T47D (cell line): ENCODE results near the gene EPS8L2.

Experiments
- DNase-seq, 2 experiments: peaks; one replicate each; pipeline versions ENCODE4 v3.0.0 to v3.0.0-alpha.2; 2011 to 2012; ENCODE audit warnings: low read depth in 1 of 2, low spot score in 1 of 2
- JUND ChIP-seq: IDR thresholded peaks from 2 replicates; pipeline ENCODE4 v1.6.1; 2012; ENCODE audit warnings: low read depth
- in situ Hi-C: cut with HindIII; loops from 2 replicates; pipeline ENCODE4 v1.10.0; 2016; ENCODE audit warnings: low sequenced_read_pairs, low pct_unique_long_range_greater_than_20kb

The EPS8L2 gene

GRCh38 chr11:692824-693414, 13.1 kb upstream of the EPS8L2 start:
- in situ Hi-C loops: no loop called here
- DNase-seq: no peak
- TF ChIP-seq JUND: no peak

DNA sequence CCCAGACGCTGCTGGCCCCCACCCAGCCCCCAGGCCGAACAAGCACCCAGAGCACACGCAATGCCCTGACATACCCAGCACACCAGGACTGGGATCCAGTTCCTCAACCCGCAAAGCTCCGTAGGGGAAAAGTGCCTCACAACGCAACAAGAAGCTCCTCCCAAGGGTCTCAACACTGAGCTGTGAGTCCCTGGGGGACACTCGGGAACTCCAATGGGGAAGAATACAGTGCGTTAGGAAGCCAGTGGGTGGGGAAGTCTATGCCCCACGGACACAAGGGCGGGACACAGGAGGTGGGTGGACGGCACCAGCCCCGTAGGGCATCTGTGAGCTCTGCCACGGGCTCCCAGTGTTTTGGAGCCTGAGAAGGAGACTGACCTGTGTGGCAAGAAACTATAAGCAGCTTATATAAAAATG, 12.6 kb upstream of the EPS8L2 start:
- peak in 1 of 2 experiments; percentile 54 for DNase-seq
- in situ Hi-C loops: no loop called here
- TF ChIP-seq JUND: no peak

- in situ Hi-C loops: no loop called here
- no peak for DNase-seq
- TF ChIP-seq JUND: no peak
Measured at GRCh38 chr11:693887-694562, 12.0 kb upstream of the EPS8L2 start.

DNA sequence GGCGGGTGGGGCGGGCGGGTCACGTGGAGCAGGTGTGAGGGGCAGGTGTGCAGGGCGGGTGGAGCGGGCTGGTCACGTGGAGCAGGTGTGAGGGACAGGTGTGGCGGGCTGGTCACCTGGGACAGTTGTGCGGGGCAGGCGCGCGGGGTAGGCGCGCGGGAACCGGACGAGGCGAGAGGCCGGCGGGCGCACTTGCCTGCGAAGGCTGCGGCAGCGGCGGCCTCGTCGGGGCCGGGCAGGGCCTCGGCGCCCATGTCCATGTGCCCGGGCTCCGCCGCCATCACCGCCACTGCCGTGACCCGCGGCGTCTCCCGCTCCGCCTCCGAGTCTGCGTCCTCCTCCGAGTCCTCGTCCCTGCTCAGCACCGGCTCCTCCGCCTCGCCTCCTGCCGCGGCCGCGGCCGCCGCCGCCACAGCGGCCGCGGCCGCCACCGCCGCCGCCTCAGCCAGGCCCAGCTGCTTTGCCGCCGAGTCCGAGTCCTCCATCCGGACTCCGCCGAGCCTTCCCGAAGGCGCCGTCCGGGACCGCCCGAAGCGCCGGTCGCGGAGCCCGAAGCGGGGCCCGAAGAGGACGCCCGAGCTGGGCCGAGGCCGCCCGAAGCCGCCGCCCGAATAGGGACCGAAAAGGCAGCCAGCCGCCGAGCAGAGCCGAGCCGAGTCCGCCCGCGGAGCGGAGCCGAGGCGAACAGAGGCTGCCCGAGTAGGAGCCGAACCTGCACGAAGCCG, 11.3 kb upstream of the EPS8L2 start, which contains the start of gene DEAF1:
Gene DEAF1, minus strand, starts transcription at position 660 of the 725 bp plus-strand sequence. Its CDS starts 175 bp downstream, at position 485.
- in situ Hi-C loops: no loop called here

DNA sequence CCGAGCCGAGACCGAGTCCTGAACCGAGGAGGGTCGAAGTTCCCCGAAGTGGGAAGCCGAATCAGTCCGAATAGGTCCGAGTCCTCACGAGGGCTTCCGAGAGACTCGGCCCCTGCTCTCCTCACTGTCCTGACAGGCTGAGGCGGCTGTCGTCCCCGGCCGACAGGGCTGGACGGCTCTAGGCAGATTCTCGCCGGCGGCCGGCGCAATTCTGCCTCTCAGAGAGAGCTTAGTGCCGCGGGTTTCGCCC, 10.8 kb upstream of the EPS8L2 start:
- no peak for DNase-seq
- in situ Hi-C loops: no loop called here
- TF ChIP-seq JUND: no peak

More for the DNA sequence above, 11.3 kb upstream of the EPS8L2 start, which contains the start of gene DEAF1:
- no peak for TF ChIP-seq JUND
- peak in 1 of 2 experiments; percentile 96 for DNase-seq

DNA sequence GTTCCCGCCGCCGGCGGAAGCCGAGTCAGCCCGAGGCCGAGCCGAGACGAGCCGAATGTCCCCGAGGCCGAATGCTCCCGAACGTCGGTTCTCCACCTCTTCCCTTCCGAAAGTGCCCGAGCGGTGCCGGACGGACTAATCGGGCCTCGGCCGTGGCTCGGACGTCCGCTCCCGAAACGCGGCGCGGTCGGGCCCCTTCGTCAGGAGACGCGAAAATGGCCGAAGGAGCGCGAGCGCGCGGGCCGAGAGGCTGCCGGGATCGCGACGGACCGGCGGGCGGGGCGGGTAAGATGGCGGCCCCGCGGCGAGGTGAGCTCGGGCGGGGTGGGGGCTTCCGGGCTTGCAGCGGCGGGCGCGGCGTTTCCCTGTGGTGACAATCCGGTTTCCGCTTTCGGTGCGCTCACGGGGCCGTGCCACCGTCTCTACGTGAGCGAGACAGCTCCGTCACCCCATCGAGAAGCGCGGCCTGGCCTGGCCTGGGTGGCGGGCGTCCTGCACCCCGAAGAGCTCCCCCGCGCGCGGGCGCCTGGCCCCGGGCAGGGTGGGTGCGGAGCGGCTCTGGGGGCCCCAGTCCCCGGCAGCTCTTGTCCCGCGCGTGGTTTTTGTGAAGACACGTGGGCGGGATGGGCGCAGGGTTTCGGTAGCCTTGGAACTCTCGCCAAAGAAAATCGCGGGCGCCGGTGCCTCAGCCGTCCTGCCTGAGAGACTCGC, 10.3 kb upstream of the EPS8L2 start, which contains the start of gene TMEM80:
Gene TMEM80, plus strand, starts transcription at position 279 of the 711 bp plus-strand sequence. Its CDS starts 12 bp downstream, at position 291.
- in situ Hi-C loops: no loop called here
- no peak for TF ChIP-seq JUND
- peak in 1 of 2 experiments; percentile 97 for DNase-seq

GRCh38 chr11:696955-697491, 9.0 kb upstream of the EPS8L2 start:
- in situ Hi-C loops: no loop called here
- TF ChIP-seq JUND: no peak
- DNase-seq: no peak

GRCh38 chr11:697811-698311, 8.2 kb upstream of the EPS8L2 start:
- in situ Hi-C loops: no loop called here
- no peak for TF ChIP-seq JUND
- no peak for DNase-seq

GRCh38 chr11:698493-699115, 7.4 kb upstream of the EPS8L2 start:
- in situ Hi-C loops: no loop called here
- no peak for TF ChIP-seq JUND
- no peak for DNase-seq

DNA sequence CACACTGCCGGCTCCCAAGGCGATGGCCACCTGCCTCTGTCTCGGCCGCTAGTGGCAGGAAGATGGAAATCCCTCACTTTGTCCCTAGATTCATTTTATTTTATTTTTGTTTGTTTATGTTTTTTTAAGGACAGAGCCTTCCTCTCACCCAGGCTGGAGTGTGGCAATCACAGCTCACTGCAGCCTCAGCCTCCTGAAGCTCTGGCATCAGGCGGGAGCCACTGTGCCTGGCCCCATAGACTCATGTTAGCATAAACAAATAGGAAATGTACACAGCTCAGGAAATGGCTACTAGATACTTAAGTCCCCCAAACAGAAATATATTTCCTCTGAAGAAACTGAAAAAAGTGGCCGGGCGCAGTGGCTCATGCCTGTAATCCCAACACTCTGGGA, 6.9 kb upstream of the EPS8L2 start:
- in situ Hi-C loops: no loop called here
- no peak for DNase-seq
- TF ChIP-seq JUND: no peak

DNA sequence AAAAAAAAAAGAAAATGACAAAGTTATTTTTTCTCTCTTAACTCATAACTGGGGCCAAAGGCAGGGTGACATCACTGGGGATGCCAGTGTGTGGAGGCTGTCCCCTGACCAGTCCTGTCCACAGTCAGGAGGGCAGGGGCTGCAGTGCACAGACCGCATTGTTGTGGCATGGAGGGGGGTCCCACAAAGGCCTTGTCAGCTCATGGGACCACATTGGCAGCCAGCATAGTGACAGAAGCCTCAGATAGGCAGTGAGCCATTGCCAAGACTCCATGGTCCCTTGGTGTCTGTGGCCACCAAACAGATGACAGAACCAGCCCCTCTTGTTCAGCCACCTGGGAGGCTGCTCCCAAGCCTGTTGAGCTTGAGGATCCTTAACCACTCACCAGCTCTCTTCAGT, 6.3 kb upstream of the EPS8L2 start:
- no peak for DNase-seq
- in situ Hi-C loops: no loop called here
- TF ChIP-seq JUND: no peak
